Nephron progenitor cell (in vitro differentiated cells): ENCODE results near the gene TEK.
"Not testable (repeated sequence)": the region's sequence is repeated elsewhere in the genome, so short reads cannot be mapped to it uniquely, and the experiment has no call there.

Experiments
- DNase-seq: peaks from one replicate; pipeline ENCODE4 v3.0.0; 2021
- H3K27ac Mint-ChIP-seq: 2 replicates; pipeline ENCODE4 v1.8.0; 2021; ENCODE audit warnings: mild to moderate bottlenecking, moderate library complexity, mixed read lengths
- H3K27me3 Mint-ChIP-seq: 2 replicates; pipeline ENCODE4 v1.8.0; 2021; ENCODE audit warnings: mild to moderate bottlenecking, low read depth, mixed read lengths; ENCODE audit not compliant: poor library complexity
- H3K36me3 Mint-ChIP-seq: 2 replicates; pipeline ENCODE4 v1.8.0; 2021; ENCODE audit warnings: low read depth, mixed read lengths
- H3K4me1 Mint-ChIP-seq: 2 replicates; pipeline ENCODE4 v1.8.0; 2021; ENCODE audit warnings: mixed read lengths
- H3K4me3 Mint-ChIP-seq: 2 replicates; pipeline ENCODE4 v1.8.0; 2021; ENCODE audit warnings: mild to moderate bottlenecking, moderate library complexity, mixed read lengths
- H3K9me3 Mint-ChIP-seq: 2 replicates; pipeline ENCODE4 v1.8.0; 2021; ENCODE audit warnings: mild to moderate bottlenecking, moderate library complexity, mixed read lengths
- TF ChIP-seq, protein P1 (sequence below): fragments of 200-600 bp; sonication (generic); IDR thresholded peaks from 2 replicates; pipeline ENCODE4 v1.5.0; 2021; ENCODE audit warnings: antibody characterized with exemption

The TEK gene

DNA sequence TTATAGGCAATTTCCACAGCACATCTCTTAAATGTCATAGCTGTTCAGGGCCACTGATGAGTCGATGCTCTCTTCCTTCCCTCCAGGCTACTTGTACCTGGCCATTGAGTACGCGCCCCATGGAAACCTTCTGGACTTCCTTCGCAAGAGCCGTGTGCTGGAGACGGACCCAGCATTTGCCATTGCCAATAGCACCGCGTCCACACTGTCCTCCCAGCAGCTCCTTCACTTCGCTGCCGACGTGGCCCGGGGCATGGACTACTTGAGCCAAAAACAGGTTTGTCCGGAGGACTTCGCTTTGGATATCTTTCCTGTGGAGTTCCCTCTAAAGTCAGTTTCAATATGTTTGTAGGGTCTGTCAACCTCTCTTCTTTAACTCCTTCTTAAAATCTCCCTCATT is 103.6 kb downstream of the TEK start:
- H3K9me3 Mint-ChIP-seq = no peaks in the 10 kb centered on the region
- peaks cover 5% of the 10 kb centered on the region for H3K4me1 Mint-ChIP-seq
- H3K27me3 Mint-ChIP-seq = peaks cover 3% of the 10 kb centered on the region
- no peaks in the 10 kb centered on the region for H3K36me3 Mint-ChIP-seq
- DNase-seq = no peak
- TF ChIP-seq, protein P1, sequence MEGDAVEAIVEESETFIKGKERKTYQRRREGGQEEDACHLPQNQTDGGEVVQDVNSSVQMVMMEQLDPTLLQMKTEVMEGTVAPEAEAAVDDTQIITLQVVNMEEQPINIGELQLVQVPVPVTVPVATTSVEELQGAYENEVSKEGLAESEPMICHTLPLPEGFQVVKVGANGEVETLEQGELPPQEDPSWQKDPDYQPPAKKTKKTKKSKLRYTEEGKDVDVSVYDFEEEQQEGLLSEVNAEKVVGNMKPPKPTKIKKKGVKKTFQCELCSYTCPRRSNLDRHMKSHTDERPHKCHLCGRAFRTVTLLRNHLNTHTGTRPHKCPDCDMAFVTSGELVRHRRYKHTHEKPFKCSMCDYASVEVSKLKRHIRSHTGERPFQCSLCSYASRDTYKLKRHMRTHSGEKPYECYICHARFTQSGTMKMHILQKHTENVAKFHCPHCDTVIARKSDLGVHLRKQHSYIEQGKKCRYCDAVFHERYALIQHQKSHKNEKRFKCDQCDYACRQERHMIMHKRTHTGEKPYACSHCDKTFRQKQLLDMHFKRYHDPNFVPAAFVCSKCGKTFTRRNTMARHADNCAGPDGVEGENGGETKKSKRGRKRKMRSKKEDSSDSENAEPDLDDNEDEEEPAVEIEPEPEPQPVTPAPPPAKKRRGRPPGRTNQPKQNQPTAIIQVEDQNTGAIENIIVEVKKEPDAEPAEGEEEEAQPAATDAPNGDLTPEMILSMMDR = no peak
- H3K27ac Mint-ChIP-seq = no peak overlapping the region
- H3K4me3 Mint-ChIP-seq = no peak overlapping the region

DNA sequence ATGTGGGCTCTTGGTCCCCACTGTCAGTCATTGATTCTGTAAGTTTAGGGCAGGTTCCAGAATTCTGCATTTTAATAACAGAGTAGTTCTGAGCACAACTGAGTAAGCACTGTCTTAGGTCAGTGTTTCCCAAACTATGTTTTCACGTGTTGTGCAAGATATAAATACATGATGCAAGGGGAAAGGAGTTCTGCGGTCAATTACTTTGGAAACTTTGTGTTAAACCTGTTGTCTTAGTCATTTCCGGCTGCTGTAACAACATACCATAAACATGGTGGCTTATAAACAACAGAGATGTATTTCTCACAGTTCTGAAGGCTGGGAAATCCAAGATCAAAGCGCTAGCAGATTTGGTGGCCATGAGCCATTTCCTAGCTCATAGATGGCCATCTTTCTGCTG is 118.2 kb downstream of the TEK start:
- DNase-seq = no peak
- H3K4me1 Mint-ChIP-seq = no peaks in the 10 kb centered on the region
- H3K9me3 Mint-ChIP-seq = peaks cover 33% of the 10 kb centered on the region
- H3K27me3 Mint-ChIP-seq = no peaks in the 10 kb centered on the region
- H3K4me3 Mint-ChIP-seq = no peak overlapping the region
- TF ChIP-seq, protein P1 = no peak
- no peak overlapping the region for H3K27ac Mint-ChIP-seq
- H3K36me3 Mint-ChIP-seq = peaks cover 38% of the 10 kb centered on the region

DNA sequence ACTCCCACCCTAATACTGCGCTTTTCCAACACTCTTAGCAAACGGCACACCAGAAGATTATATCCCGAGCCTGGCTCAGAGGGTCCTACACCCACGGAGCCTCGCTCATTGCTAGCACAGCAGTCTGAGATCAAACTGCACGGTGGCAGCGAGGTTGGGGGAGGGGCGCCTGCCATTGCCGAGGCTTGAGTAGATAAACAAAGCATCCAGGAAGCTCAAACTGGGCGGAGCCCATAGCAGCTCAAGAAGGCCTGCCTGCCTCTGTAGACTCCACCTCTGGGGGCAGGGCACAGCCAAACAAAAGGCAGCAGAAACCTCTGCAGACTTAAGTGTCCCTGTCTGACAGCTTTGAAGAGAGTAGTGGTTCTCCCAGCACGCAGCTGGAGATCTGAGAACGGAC is 130.6 kb downstream of the TEK start:
- Mint-ChIP-seq H3K9me3 (peaks cover 85% of the 10 kb centered on the region), H3K36me3 (peaks cover 40% of the 10 kb centered on the region)
- not testable (repeated sequence) for DNase-seq, H3K4me1 Mint-ChIP-seq, H3K27ac Mint-ChIP-seq, H3K27me3 Mint-ChIP-seq, H3K4me3 Mint-ChIP-seq

DNA sequence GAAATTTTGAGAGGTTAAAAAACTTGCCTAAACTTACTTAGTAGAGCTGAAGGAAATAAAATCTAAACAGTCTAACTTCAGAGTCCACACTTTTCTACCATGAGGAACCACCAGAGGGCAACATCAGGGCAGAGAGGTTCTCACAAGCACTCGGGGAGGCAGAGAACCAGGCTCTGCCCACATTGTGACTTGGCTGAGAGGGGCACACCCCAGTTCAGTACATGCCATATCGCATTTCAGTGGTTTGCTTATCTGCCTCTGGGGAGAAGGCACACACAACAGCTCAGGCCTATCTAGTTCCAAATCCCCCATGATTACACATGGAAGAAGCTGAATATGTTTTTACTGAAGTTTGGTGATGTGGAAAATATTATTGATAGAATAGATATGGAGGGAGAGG is 138.7 kb downstream of the TEK start:
- TF ChIP-seq, protein P1 = peak; percentile 68
- H3K36me3 Mint-ChIP-seq = peaks cover 4% of the 10 kb centered on the region
- H3K27me3 Mint-ChIP-seq = no peaks in the 10 kb centered on the region
- no peak overlapping the region for H3K4me3 Mint-ChIP-seq
- DNase-seq = peak; percentile 40
- H3K4me1 Mint-ChIP-seq = no peaks in the 10 kb centered on the region
- H3K9me3 Mint-ChIP-seq = peaks cover 21% of the 10 kb centered on the region
- no peak overlapping the region for H3K27ac Mint-ChIP-seq

DNA sequence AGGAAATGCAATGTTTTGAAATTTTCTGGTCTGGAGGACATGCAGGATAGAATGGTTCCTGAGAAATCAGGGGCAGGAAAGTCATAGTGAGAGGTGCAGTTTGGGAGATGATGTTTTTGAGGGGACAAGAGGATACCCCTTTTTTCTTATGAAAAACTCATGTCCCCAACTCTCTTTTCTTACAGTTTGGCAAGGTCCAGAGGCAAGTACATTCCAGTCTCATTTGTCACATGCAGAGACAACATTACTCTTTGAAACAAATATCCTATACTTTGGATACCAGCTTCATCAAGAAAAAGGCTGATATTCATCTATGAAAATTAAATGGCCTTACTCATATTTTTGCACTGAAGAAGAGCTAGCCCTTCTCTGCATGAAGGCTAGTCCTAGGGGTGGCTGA is 139.7 kb downstream of the TEK start:
- H3K27me3 Mint-ChIP-seq = no peaks in the 10 kb centered on the region
- H3K27ac Mint-ChIP-seq = no peak overlapping the region
- no peak overlapping the region for H3K4me3 Mint-ChIP-seq
- peaks cover 18% of the 10 kb centered on the region for H3K9me3 Mint-ChIP-seq
- peaks cover under 1% of the 10 kb centered on the region for H3K36me3 Mint-ChIP-seq
- no peaks in the 10 kb centered on the region for H3K4me1 Mint-ChIP-seq
- no peak for DNase-seq
- TF ChIP-seq, protein P1 = no peak

DNA sequence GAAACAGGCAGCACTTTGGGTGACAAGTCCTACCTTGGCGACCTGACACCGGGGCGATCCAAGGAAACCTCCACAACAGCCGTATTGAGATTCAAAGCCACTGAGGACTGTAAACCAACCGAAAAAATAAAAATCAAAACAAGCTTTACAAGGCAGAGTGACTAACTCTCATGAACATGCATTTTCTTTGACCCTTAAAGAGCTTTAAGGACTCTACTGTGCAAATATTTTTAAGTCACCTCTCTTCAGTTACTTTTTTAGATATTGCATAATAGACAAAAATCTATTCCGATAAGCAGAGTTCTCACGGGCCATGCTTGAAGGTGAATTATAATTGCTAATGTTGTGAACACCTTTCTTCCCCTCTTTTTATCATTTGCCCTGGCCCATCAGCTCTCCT is 149.6 kb downstream of the TEK start:
- TF ChIP-seq, protein P1 = no peak
- H3K4me1 Mint-ChIP-seq = peaks cover 11% of the 10 kb centered on the region
- no peak for DNase-seq
- H3K27ac Mint-ChIP-seq = no peak overlapping the region
- H3K27me3 Mint-ChIP-seq = no peaks in the 10 kb centered on the region
- H3K36me3 Mint-ChIP-seq = no peaks in the 10 kb centered on the region
- H3K9me3 Mint-ChIP-seq = peaks cover 24% of the 10 kb centered on the region
- no peak overlapping the region for H3K4me3 Mint-ChIP-seq
